ENCODE measurements around the gene COL10A1.
A peak's percentile ranks its signal among the peaks of the same experiment; 100 is the strongest.

Gene COL10A1

GRCh38 chr6:116078945-116079344, 47.0 kb downstream of the COL10A1 start:
- FAIRE-seq = no peak

- no peak for FAIRE-seq
These were observed 47.4 kb downstream of the COL10A1 start for GRCh38 chr6:116078522-116078921.

- FAIRE-seq = no peak
These were observed 51.1 kb downstream of the COL10A1 start for GRCh38 chr6:116074732-116075390.

GRCh38 chr6:116073765-116074440, 52.0 kb downstream of the COL10A1 start:
- peak; percentile 90 for FAIRE-seq

- FAIRE-seq = no peak
These were observed 53.6 kb downstream of the COL10A1 start for GRCh38 chr6:116072368-116072767.

GRCh38 chr6:116070616-116071389, 55.1 kb downstream of the COL10A1 start:
- FAIRE-seq = peak; percentile 5

- FAIRE-seq = no peak
These were observed 55.8 kb downstream of the COL10A1 start for GRCh38 chr6:116070101-116070500.

All from islet of Langerhans (tissue), 1 donor.